B cell (primary cell): ENCODE measurements around the gene ZNF438. TPM values are rescaled to one million over a fixed set of nuclear protein-coding genes. Genes with fewer than 3 reads are reported as not detected.
"Not testable (repeated sequence)": the region's sequence is repeated elsewhere in the genome, so short reads cannot be mapped to it uniquely, and the experiment has no call there.

Experiments used
- ATAC-seq: fragments of 200-7000 bp; cut with Tn5 transposase; one replicate; pipeline ENCODE4 v1.10.0; 2021; ENCODE audit warnings: low read depth, mild to moderate bottlenecking, moderate number of reproducible peaks, moderate library complexity
- CTCF ChIA-PET: fragments of 350-600 bp; sonication (Branson Sonifier 250); formaldehyde crosslinking; loops from one replicate; lab custom pipeline; 2021; ENCODE audit warnings: antibody characterized with exemption, inconsistent platforms; lab: Charles Lee
- POLR2A ChIA-PET: fragments of 350-600 bp; sonication (Branson Sonifier 250); formaldehyde crosslinking; loops from one replicate; lab custom pipeline; 2021; ENCODE audit warnings: antibody characterized with exemption; lab: Charles Lee
- DNase-seq: peaks from one replicate; pipeline ENCODE4 v3.0.0; 2013
- H2AFZ ChIP-seq: 2 replicates; pipeline ENCODE4 v1.6.1; 2012; ENCODE audit warnings: mild to moderate bottlenecking, low read depth, low read length; ENCODE audit not compliant: insufficient read depth, poor library complexity, severe bottlenecking
- H3K27ac ChIP-seq, 2 donors: 1 replicate in 1 of 2; 2 replicates in 1 of 2; pipeline ENCODE4 v1.5.1; 2012 to 2013; ENCODE audit warnings: low read length in 2 of 2, mild to moderate bottlenecking in 2 of 2, moderate library complexity in 1 of 2
- H3K27me3 ChIP-seq, 4 experiments: fragments of 200-600 bp in 1 of 4; sonication (generic) in 1 of 4; replicated peaks in 1 of 4; 1 replicate in 2 of 4; 2 replicates in 2 of 4; pipeline versions ENCODE4 v1.6.1 to v1.7.0; 2013 to 2016; ENCODE audit warnings: low read length in 3 of 4, mild to moderate bottlenecking in 2 of 4, mixed read lengths in 1 of 4, moderate library complexity in 1 of 4; ENCODE audit not compliant: insufficient read depth in 4 of 4, control insufficient read depth in 3 of 4; ENCODE audit errors: control extremely low read depth in 1 of 4
- H3K36me3 ChIP-seq, 2 experiments: replicated peaks in 1 of 2; 1 replicate in 1 of 2; 2 replicates in 1 of 2; pipeline versions ENCODE4 v1.6.1 to v1.7.1; 2013; ENCODE audit warnings: low read length in 1 of 2; ENCODE audit not compliant: insufficient read depth in 2 of 2, control insufficient read depth in 1 of 2; ENCODE audit errors: control extremely low read depth in 1 of 2, extremely low read depth in 1 of 2
- H3K4me1 ChIP-seq, 2 donors: fragments of 200-600 bp in 1 of 2; sonication (generic) in 1 of 2; 1 replicate in 1 of 2; 2 replicates in 1 of 2; pipeline versions ENCODE4 v1.5.1 to v1.6.1; 2013 to 2017; ENCODE audit warnings: low read length in 2 of 2; ENCODE audit not compliant: control insufficient read depth in 2 of 2, insufficient read depth in 2 of 2
- H3K4me2 ChIP-seq: replicated peaks from 2 replicates; pipeline ENCODE3; 2012; ENCODE audit warnings: mild to moderate bottlenecking, low read depth, low read length; ENCODE audit not compliant: poor library complexity, severe bottlenecking
- H3K4me3 ChIP-seq, 5 experiments: fragments of 200-600 bp in 1 of 5; sonication (generic) in 1 of 5; 1 replicate in 3 of 5; 2 replicates in 2 of 5; pipeline versions ENCODE4 v1.5.1 to v1.7.0; 2011 to 2016; ENCODE audit warnings: low read length in 4 of 5, mild to moderate bottlenecking in 4 of 5, low read depth in 2 of 5, control low read depth in 1 of 5, moderate library complexity in 1 of 5; ENCODE audit not compliant: insufficient read depth in 1 of 5; ENCODE audit errors: control extremely low read depth in 1 of 5, extremely low read depth in 1 of 5
- H3K79me2 ChIP-seq: fragments of 200-600 bp; sonication (generic); one replicate; pipeline ENCODE4 v1.6.0; 2016; ENCODE audit warnings: low read length; ENCODE audit not compliant: control insufficient read depth, insufficient read depth
- H3K9ac ChIP-seq: fragments of 200-600 bp; sonication (generic); 2 replicates; pipeline ENCODE4 v1.6.1; 2017; ENCODE audit warnings: mild to moderate bottlenecking, low read length, moderate library complexity
- H3K9me3 ChIP-seq, 3 donors: one replicate each; pipeline versions ENCODE4 v1.6.1 to v1.7.1; 2013; ENCODE audit warnings: low read length in 2 of 3; ENCODE audit not compliant: control insufficient read depth in 2 of 3, insufficient read depth in 1 of 3; ENCODE audit errors: control extremely low read depth in 1 of 3
- H4K20me1 ChIP-seq: 2 replicates; pipeline ENCODE4 v1.6.0; 2012; ENCODE audit warnings: mild to moderate bottlenecking, low read length; ENCODE audit not compliant: insufficient read depth, control insufficient read depth, poor library complexity, severe bottlenecking
- H3K27ac Mint-ChIP-seq: one replicate; pipeline ENCODE4 v1.8.0; 2021; ENCODE audit warnings: mixed read lengths
- H3K27me3 Mint-ChIP-seq: one replicate; pipeline ENCODE4 v1.8.0; 2021; ENCODE audit warnings: mixed read lengths
- H3K4me1 Mint-ChIP-seq: one replicate; pipeline ENCODE4 v1.8.0; 2021; ENCODE audit warnings: mixed read lengths
- H3K4me3 Mint-ChIP-seq: one replicate; pipeline ENCODE4 v1.8.0; 2021; ENCODE audit warnings: mixed read lengths
- H3K9me3 Mint-ChIP-seq: one replicate; pipeline ENCODE4 v1.8.0; 2022; ENCODE audit warnings: mixed read lengths; ENCODE audit not compliant: insufficient read depth
- EZH2 ChIP-seq: IDR thresholded peaks from 2 replicates; pipeline ENCODE4 v1.6.1; 2012; ENCODE audit warnings: borderline replicate concordance, low read depth, mild to moderate bottlenecking, moderate library complexity, low read length; ENCODE audit not compliant: insufficient read depth, poor library complexity, severe bottlenecking
- WGBS: methylation state at CpG from one replicate; pipeline ENCODE4 v1.1.5; 2013; ENCODE audit warnings: missing lambda C conversion rate; ENCODE audit not compliant: insufficient coverage; 5-methylcytosine and 5-hydroxymethylcytosine counted together
- intact Hi-C: fragments of 100-400 bp; cut with micrococcal nuclease; formaldehyde crosslinking; loops from one replicate; pipeline ENCODE4 v1.10.0; 2022
- polyA plus RNA-seq: library from polyadenylated mRNA; depleted of rRNA; stranded (reverse); fragments of >200 nt; gene quantifications from 2 replicates; pipeline ENCODE4 v1.2.3, GENCODE V29; 2012
- total RNA-seq, 2 donors: library from RNA; stranded (reverse); fragments of 120-200 nt in 1 of 2; gene quantifications; 1 replicate in 1 of 2; 2 replicates in 1 of 2; pipeline versions ENCODE4 v1.2.3 to v1.2.4, GENCODE V29; 2013 to 2022
- TF ChIP-seq, protein P1 (sequence below): fragments of 200-600 bp; IDR thresholded peaks from one replicate; pipeline ENCODE4 v1.8.0; 2022; ENCODE audit warnings: antibody characterized with exemption, mild to moderate bottlenecking

The ZNF438 gene
- total and polyA plus RNA-seq, 2 donors (not counting 1 experiment from before 2014, with no cell fraction given): 2.0 to 3.7 TPM

DNA sequence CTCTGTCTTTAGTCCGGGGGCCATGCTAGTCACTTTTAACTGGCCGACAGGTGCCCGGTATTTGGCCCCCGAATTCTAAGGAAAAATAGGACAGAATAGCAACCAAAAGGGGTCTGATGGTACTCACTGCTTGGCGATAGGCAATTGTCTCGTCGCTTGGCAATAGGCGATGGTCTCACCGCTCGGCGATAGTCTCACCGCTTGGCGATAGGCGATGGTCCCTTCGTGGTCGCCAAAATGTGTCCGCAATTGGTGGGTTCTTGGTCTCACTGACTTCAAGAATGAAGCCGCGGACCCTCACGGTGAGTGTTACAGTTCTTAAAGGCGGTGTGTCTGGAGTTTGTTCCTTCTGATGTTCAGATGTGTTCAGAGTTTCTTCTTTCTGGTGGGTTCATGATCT lies 130.2 kb downstream of the ZNF438 start:
- POLR2A ChIA-PET, H3K27ac ChIP-seq, ATAC-seq, H3K36me3 ChIP-seq, H3K27me3 Mint-ChIP-seq, CTCF ChIA-PET, H3K27me3 ChIP-seq, DNase-seq, H3K9ac ChIP-seq, H3K4me1 Mint-ChIP-seq, H3K4me1 ChIP-seq, H3K79me2 ChIP-seq, H3K4me2 ChIP-seq, H3K4me3 Mint-ChIP-seq, H3K9me3 Mint-ChIP-seq, H2AFZ ChIP-seq, H4K20me1 ChIP-seq, intact Hi-C loops, H3K27ac Mint-ChIP-seq, H3K4me3 ChIP-seq: not testable (repeated sequence)
- H3K9me3 ChIP-seq: peaks cover 0 to 10% (median 0%) of the 10 kb centered on the region in 3 donors
- WGBS: 98% methylated on average over 21 of the region's 21 CpGs

DNA sequence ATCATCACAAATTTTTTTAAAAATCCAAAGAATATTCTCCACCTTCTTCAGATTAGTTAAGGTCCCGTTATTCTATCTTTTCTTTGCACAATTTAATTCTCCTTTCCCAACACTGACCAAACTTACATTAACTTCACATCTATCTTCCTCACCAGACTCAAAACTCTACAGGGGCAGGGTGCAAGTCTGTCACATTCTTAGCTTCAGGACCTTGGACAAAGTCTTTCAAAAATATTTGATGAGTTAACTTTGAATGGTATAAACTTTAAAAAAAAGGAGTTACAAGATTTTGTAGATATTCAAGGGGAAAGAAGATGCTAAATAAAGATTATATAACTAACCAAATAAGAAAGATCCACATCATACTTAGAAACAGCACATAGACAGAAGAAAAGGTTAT lies 132.7 kb downstream of the ZNF438 start:
- Histone ChIP-seq H3K79me2 (no peaks in the 10 kb centered on the region), H3K4me2 (no peak overlapping the region), H3K9me3 (peaks cover 0 to 10% (median 0%) of the 10 kb centered on the region in 3 donors), H3K27ac (no peak overlapping the region), H3K27me3 (no peaks in the 10 kb centered on the region), H3K4me1 (no peaks in the 10 kb centered on the region), H4K20me1 (no peaks in the 10 kb centered on the region), H3K9ac (no peak overlapping the region), H2AFZ (no peak overlapping the region), H3K4me3 (no peak overlapping the region), H3K36me3 (no peaks in the 10 kb centered on the region)
- no peaks in the 10 kb centered on the region for H3K4me1 Mint-ChIP-seq
- WGBS: 100% methylated on average over 1 of the region's 1 CpG
- no peaks in the 10 kb centered on the region for H3K27me3 Mint-ChIP-seq
- H3K9me3 Mint-ChIP-seq: no peaks in the 10 kb centered on the region
- ChIA-PET CTCF (no interaction called here), POLR2A (no interaction called here)
- ATAC-seq (no peak), DNase-seq (no peak)
- intact Hi-C loops: no loop called here
- no peak overlapping the region for H3K27ac Mint-ChIP-seq
- no peak for TF ChIP-seq EZH2
- TF ChIP-seq, protein P1, sequence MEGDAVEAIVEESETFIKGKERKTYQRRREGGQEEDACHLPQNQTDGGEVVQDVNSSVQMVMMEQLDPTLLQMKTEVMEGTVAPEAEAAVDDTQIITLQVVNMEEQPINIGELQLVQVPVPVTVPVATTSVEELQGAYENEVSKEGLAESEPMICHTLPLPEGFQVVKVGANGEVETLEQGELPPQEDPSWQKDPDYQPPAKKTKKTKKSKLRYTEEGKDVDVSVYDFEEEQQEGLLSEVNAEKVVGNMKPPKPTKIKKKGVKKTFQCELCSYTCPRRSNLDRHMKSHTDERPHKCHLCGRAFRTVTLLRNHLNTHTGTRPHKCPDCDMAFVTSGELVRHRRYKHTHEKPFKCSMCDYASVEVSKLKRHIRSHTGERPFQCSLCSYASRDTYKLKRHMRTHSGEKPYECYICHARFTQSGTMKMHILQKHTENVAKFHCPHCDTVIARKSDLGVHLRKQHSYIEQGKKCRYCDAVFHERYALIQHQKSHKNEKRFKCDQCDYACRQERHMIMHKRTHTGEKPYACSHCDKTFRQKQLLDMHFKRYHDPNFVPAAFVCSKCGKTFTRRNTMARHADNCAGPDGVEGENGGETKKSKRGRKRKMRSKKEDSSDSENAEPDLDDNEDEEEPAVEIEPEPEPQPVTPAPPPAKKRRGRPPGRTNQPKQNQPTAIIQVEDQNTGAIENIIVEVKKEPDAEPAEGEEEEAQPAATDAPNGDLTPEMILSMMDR: no peak
- H3K4me3 Mint-ChIP-seq: no peak overlapping the region
